C4-2B (cell line): ENCODE data around the gene PLSCR2.
"Not testable (repeated sequence)": the region's sequence is repeated elsewhere in the genome, so short reads cannot be mapped to it uniquely, and the experiment has no call there.

Experiments
- H3K27ac ChIP-seq: fragments of 450-650 bp; 2 replicates; pipeline ENCODE4 v1.5.1; 2017
- ZFX ChIP-seq: fragments of 450-650 bp; IDR thresholded peaks from 2 replicates; pipeline ENCODE4 v1.6.1; 2017
- TF ChIP-seq, protein P1 (sequence below): fragments of 450-650 bp; conservative IDR thresholded peaks from 2 replicates; pipeline ENCODE4 v1.5.1; 2017; ENCODE audit warnings: mild to moderate bottlenecking

Gene PLSCR2

DNA sequence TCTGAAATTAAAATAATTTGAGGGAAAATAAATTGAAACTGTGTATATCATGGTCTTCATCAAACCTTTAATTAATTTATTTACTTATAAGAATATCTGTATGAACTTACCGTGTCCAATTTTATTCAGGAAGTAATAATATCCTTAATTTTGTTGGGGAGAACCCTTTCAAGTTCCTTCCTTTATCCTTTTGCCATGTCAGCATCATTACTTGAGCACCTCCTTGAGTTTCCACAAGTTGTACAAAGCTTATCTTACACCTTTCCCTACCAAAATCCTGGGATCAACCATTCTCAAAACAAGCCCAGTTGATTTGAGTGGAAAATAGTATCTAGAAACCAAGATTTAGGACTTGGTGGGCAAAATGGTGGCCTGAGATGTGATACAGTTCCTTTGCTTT is 37.3 kb downstream of the PLSCR2 start:
- TF ChIP-seq ZFX = no peak
- TF ChIP-seq, protein P1, sequence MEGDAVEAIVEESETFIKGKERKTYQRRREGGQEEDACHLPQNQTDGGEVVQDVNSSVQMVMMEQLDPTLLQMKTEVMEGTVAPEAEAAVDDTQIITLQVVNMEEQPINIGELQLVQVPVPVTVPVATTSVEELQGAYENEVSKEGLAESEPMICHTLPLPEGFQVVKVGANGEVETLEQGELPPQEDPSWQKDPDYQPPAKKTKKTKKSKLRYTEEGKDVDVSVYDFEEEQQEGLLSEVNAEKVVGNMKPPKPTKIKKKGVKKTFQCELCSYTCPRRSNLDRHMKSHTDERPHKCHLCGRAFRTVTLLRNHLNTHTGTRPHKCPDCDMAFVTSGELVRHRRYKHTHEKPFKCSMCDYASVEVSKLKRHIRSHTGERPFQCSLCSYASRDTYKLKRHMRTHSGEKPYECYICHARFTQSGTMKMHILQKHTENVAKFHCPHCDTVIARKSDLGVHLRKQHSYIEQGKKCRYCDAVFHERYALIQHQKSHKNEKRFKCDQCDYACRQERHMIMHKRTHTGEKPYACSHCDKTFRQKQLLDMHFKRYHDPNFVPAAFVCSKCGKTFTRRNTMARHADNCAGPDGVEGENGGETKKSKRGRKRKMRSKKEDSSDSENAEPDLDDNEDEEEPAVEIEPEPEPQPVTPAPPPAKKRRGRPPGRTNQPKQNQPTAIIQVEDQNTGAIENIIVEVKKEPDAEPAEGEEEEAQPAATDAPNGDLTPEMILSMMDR = no peak
- H3K27ac ChIP-seq = no peak overlapping the region

- H3K27ac ChIP-seq = no peak overlapping the region
- TF ChIP-seq, protein P1 = no peak
- no peak for TF ChIP-seq ZFX
These were observed 38.1 kb downstream of the PLSCR2 start for GRCh38 chr3:146431240-146431639.

GRCh38 chr3:146425341-146425740 is 44.0 kb downstream of the PLSCR2 start:
- TF ChIP-seq, protein P1 = no peak
- no peak overlapping the region for H3K27ac ChIP-seq

GRCh38 chr3:146421819-146422759 is 47.3 kb downstream of the PLSCR2 start:
- no peak overlapping the region for H3K27ac ChIP-seq
- TF ChIP-seq, protein P1 = peak; percentile 52
- no peak for TF ChIP-seq ZFX

DNA sequence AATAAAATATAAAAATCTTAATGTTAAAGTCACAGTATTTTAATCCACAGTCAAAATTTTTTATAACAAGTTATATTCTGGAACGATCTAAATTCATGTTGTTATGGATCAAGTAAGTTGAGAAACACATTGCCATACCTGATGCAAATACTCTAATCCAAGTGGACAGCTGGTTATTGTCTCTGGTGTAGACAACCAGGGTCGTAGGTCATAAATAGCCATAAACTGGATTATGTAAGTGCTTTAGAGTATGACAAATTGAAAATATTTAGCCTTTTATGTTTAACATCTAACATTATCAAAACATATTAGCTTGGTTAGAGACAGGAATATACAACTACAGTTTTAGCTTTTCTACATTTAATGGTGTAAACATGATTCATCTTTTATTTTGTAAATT is 53.0 kb downstream of the PLSCR2 start:
- H3K27ac ChIP-seq = no peak overlapping the region
- TF ChIP-seq ZFX = no peak
- TF ChIP-seq, protein P1 = no peak

DNA sequence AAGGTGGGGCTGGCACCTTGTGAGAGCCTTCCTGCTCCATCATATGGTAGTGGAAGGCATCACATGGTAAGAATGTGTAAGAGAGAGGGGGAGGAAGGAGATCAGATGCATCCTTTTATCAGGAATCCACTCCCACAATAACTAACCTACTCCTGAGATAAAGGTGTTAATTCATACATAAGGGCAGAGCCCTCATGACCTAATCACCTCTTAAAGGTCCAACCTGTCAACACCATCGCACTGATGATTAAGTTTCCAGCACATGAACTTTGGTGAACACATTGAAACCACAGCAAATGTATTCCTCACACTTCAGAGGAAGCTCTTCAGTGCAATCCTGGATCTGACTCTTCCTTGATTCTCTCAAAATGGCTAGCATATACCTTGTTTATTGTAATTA is 55.4 kb downstream of the PLSCR2 start:
- H3K27ac ChIP-seq = no peak overlapping the region
- TF ChIP-seq ZFX = no peak
- TF ChIP-seq, protein P1 = no peak

- not testable (repeated sequence) for H3K27ac ChIP-seq
These were observed 56.6 kb downstream of the PLSCR2 start for GRCh38 chr3:146412711-146413110.

GRCh38 chr3:146407956-146408355 is 61.4 kb downstream of the PLSCR2 start:
- no peak for TF ChIP-seq ZFX
- H3K27ac ChIP-seq = no peak overlapping the region
